ENCODE results near the gene RSBN1.

GRCh38 chr1:113792986-113793385, 19.3 kb downstream of the RSBN1 start:
- TF ChIP-seq CTCF (IDR thresholded peaks at IDR 0.05) (no peak), POLR2A (IDR thresholded peaks at IDR 0.05) (no peak)
